ENCODE data around the gene ADORA1.

DNA sequence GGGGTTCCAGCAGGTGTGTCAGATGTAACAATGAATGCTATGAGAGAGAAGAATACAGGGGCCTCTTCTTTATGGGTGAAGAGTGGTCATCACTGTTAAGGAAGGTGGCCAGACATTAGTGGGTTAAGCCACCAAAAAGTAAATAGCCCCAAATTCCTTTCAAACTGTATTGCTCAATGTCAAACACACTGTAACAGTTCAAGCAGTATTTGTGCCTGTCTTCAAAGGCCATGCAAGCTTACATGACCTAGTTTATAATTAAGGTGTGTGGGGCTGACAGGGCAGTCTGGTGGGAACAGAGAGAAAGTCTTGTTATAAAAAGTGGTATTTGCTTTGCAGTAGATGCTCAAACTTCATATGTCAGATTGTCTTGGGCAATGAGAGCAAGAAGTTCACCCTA is 83.5 kb downstream of the ADORA1 start:
- TF ChIP-seq CTCF (conservative IDR thresholded peaks at IDR 0.05; ENCODE audit: low read depth, low read length) = no peak
- no peak for TF ChIP-seq EZH2 (IDR thresholded peaks at IDR 0.05; ENCODE audit: borderline replicate concordance, low read depth, low read length, poor library complexity, severe bottlenecking)
